Stomach (tissue), 9 donors: Measurements from ENCODE around the gene ETV6. TPM values are rescaled to one million over a fixed set of nuclear protein-coding genes. Genes with fewer than 3 reads are reported as not detected.

Experiments
- DNase-seq, 2 donors: peaks; one replicate each; pipeline versions ENCODE4 v3.0.0 to v3.0.0-alpha.2; 2013 to 2019
- H3K27ac ChIP-seq, 5 donors: fragments of 200-600 bp in 4 of 5; sonication (generic) in 4 of 5; one replicate each; pipeline ENCODE4 v1.5.1; 2013 to 2019; ENCODE audit warnings: mild to moderate bottlenecking in 1 of 5, moderate library complexity in 1 of 5
- H3K27me3 ChIP-seq, 3 donors: fragments of 200-600 bp; sonication (generic); one replicate each; pipeline ENCODE4 v1.5.1; 2017 to 2019; ENCODE audit warnings: mixed run types in 1 of 3
- H3K36me3 ChIP-seq, 4 donors: fragments of 200-600 bp; sonication (generic); 1 replicate in 3 of 4; 2 replicates in 1 of 4; pipeline ENCODE4 v1.5.1; 2016 to 2019
- H3K4me1 ChIP-seq, 4 donors: fragments of 200-600 bp; sonication (generic); one replicate each; pipeline ENCODE4 v1.5.1; 2016 to 2019
- H3K4me3 ChIP-seq, 4 donors: fragments of 200-600 bp; sonication (generic) in 3 of 4; one replicate each; pipeline ENCODE4 v1.5.1; 2016 to 2019; ENCODE audit warnings: mild to moderate bottlenecking in 1 of 4
- H3K9me3 ChIP-seq, 4 donors: fragments of 200-600 bp; sonication (generic); one replicate each; pipeline ENCODE4 v1.5.1; 2016 to 2019
- CTCF ChIP-seq, 7 experiments: fragments of 450-650 bp in 4 of 7; fragments of 200-600 bp in 3 of 7; sonication (generic) in 3 of 7; IDR thresholded peaks; one replicate each; pipeline ENCODE4 v1.5.1; 2016 to 2019; ENCODE audit warnings: antibody characterized with exemption in 7 of 7, control low read depth in 2 of 7, mild to moderate bottlenecking in 1 of 7
- EP300 ChIP-seq: sonication (generic); formaldehyde crosslinking; IDR thresholded peaks from one replicate; pipeline ENCODE4 v1.6.1; 2017; ENCODE audit warnings: antibody characterized with exemption
- POLR2A ChIP-seq, 4 donors: fragments of 450-650 bp; IDR thresholded peaks; one replicate each; pipeline ENCODE4 v1.6.1; 2016; ENCODE audit warnings: antibody characterized with exemption in 4 of 4, control low read depth in 2 of 4, mild to moderate bottlenecking in 1 of 4, moderate library complexity in 1 of 4
- POLR2AphosphoS5 ChIP-seq, 3 donors: sonication (generic); formaldehyde crosslinking; IDR thresholded peaks; one replicate each; pipeline ENCODE4 v1.6.1; 2016; ENCODE audit warnings: antibody characterized with exemption in 3 of 3
- WGBS, 5 donors: extraction: QIAGEN DNeasy Blood & Tissue Kit in 3 of 5; methylation state at CpG; one replicate each; pipeline versions ENCODE4 v1.1.5 to v1.1.7; 2013 to 2018; 5-methylcytosine and 5-hydroxymethylcytosine counted together
- intact Hi-C: fragments of 100-400 bp; cut with DNase I; formaldehyde crosslinking; loops from one replicate; pipeline ENCODE4 v1.15.1; 2023; ENCODE audit warnings: low total_unique reads
- polyA plus RNA-seq, 3 donors: library from polyadenylated mRNA; stranded (reverse); fragments of 200-250 nt; gene quantifications; one replicate each; pipeline ENCODE4 v1.2.3, GENCODE V29; 2013
- total RNA-seq, 5 donors: library from RNA; depleted of rRNA; stranded (reverse); fragments of >200 nt; gene quantifications; one replicate each; pipeline versions ENCODE4 v1.1.0 to v1.2.3, GENCODE V29; 2014 to 2016
- donor health status: healthy with polysubstance abuse.
- donor health status: Bipolar disorder and iron deficiency.
- donor health status: healthy.

Gene ETV6
- total and polyA plus RNA-seq, 8 donors, result 4.1 to 60.3 (median 13.4) TPM

GRCh38 chr12:11891754-11892386, 242.4 kb downstream of the ETV6 start:
- no peak overlapping the region for H3K27ac ChIP-seq
- intact Hi-C loops, result no loop called here
- peaks cover 14 to 60% (median 55%) of the 10 kb centered on the region in 4 donors for H3K36me3 ChIP-seq

GRCh38 chr12:11893998-11894397, 244.5 kb downstream of the ETV6 start:
- intact Hi-C loops, result no loop called here

More at GRCh38 chr12:11891754-11892386, 242.4 kb downstream of the ETV6 start:
- Histone ChIP-seq H3K4me3 (no peak overlapping the region), H3K4me1 (peaks cover 0 to 18% (median 2%) of the 10 kb centered on the region in 4 donors), H3K27me3 (no peaks in the 10 kb centered on the region), H3K9me3 (no peaks in the 10 kb centered on the region)
- peak in 1 of 2 donors; percentile 47 for DNase-seq
- WGBS, 5 donors, result 68 to 88% (median 83%) methylated on average over 9 of the region's 9 CpGs
- TF ChIP-seq POLR2A (IDR thresholded peaks at IDR 0.05), result no peak
- no peak for TF ChIP-seq EP300
- peak in 2 of 7 experiments; percentile 8 to 19 for TF ChIP-seq CTCF (IDR thresholded peaks at IDR 0.05)
- TF ChIP-seq POLR2AphosphoS5 (IDR thresholded peaks at IDR 0.05), result no peak

GRCh38 chr12:11894890-11895289, 245.4 kb downstream of the ETV6 start:
- intact Hi-C loops, result no loop called here
- no peaks in the 10 kb centered on the region for H3K27me3 ChIP-seq
- no peak overlapping the region for H3K4me3 ChIP-seq
- no peaks in the 10 kb centered on the region for H3K9me3 ChIP-seq
- DNase-seq, result peak in 1 of 2 donors; percentile 34
- peaks cover 14 to 34% (median 29%) of the 10 kb centered on the region in 4 donors for H3K36me3 ChIP-seq
- TF ChIP-seq POLR2AphosphoS5 (IDR thresholded peaks at IDR 0.05) (no peak), EP300 (no peak), POLR2A (IDR thresholded peaks at IDR 0.05) (no peak), CTCF (IDR thresholded peaks at IDR 0.05) (no peak)
- 72 to 81% (median 78%) methylated on average over 4 of the region's 4 CpGs for WGBS, 5 donors
- peaks cover 0 to 14% (median 2%) of the 10 kb centered on the region in 4 donors for H3K4me1 ChIP-seq
- no peak overlapping the region for H3K27ac ChIP-seq

More at GRCh38 chr12:11893998-11894397, 244.5 kb downstream of the ETV6 start:
- Histone ChIP-seq H3K4me3 (no peak overlapping the region), H3K4me1 (peaks cover 0 to 14% (median 2%) of the 10 kb centered on the region in 4 donors), H3K27me3 (no peaks in the 10 kb centered on the region), H3K36me3 (peaks cover 14 to 38% (median 34%) of the 10 kb centered on the region in 4 donors), H3K27ac (no peak overlapping the region), H3K9me3 (no peaks in the 10 kb centered on the region)
- 82 to 93% (median 87%) methylated on average over 4 of the region's 4 CpGs for WGBS, 5 donors
- no peak for TF ChIP-seq POLR2AphosphoS5 (IDR thresholded peaks at IDR 0.05)
- DNase-seq, result no peak

- intact Hi-C loops, result no loop called here
- Histone ChIP-seq H3K27me3 (no peaks in the 10 kb centered on the region), H3K4me1 (peaks cover 0 to 14% (median 2%) of the 10 kb centered on the region in 4 donors), H3K4me3 (no peak overlapping the region), H3K27ac (no peak overlapping the region), H3K36me3 (peaks cover 14 to 29% (median 25%) of the 10 kb centered on the region in 4 donors), H3K9me3 (no peaks in the 10 kb centered on the region)
- TF ChIP-seq POLR2AphosphoS5 (IDR thresholded peaks at IDR 0.05) (no peak), POLR2A (IDR thresholded peaks at IDR 0.05) (no peak), CTCF (IDR thresholded peaks at IDR 0.05) (no peak), EP300 (no peak)
- WGBS, 5 donors, result 85 to 97% (median 94%) methylated on average over 6 to 7 of the region's 7 CpGs
- no peak for DNase-seq
Observed at GRCh38 chr12:11895421-11896078, 246.1 kb downstream of the ETV6 start.
